NK-92 treated with Interleukin-12 subunit alpha and Interleukin-12 subunit beta, amount 100 ng/mL, for 24 hours (cell line): ENCODE data around the gene PIWIL4.

Experiments used
- DNase-seq: peaks from one replicate; lab custom pipeline; 2025; lab: John Stamatoyannopoulos, UW

Gene PIWIL4

DNA sequence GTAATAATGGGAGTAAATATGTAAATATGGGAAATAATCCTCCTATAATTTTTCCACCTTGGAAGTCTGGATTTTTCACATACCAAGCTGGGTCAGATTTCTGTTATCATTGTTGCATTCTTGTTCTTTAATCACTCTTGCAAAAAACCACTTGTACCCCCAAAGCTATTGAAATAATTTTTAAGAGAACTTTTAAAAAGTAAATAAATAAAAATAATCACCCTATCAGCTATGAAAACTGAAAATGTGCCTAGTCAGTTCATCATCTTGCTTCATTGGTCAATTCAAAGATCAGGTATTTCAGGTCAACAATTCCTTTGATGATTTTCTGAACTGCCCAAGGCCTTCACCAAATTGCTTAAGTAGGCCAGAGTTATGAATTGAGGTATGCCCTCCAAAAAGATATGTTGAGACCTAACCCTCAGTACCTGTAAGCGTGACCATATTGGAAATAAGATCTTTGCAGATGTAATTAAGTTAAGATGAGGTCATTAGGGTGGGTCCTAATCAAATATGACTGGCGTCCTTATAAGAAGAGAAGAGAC, 95.8 kb downstream of the PIWIL4 start:
- no peak for DNase-seq

DNA sequence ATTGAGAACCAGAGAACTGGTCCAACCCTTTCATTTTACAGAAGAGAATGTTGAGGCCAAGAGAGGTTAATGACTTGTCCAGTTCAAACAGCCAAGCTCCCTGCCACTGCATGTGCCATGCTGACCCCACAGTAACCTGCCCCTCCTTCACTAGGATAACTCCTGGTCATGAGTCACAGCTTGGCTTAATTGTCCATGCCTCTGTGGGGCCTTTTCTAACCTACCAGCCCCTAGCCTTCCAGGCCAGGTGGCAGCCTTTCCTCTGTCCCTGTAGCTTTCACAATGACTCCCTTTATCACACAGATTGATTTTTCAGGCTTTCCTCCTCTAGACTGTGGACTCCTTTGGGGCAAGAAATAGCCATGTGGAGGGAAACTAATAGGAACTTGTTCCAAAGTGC, 97.2 kb downstream of the PIWIL4 start:
- DNase-seq = no peak

DNA sequence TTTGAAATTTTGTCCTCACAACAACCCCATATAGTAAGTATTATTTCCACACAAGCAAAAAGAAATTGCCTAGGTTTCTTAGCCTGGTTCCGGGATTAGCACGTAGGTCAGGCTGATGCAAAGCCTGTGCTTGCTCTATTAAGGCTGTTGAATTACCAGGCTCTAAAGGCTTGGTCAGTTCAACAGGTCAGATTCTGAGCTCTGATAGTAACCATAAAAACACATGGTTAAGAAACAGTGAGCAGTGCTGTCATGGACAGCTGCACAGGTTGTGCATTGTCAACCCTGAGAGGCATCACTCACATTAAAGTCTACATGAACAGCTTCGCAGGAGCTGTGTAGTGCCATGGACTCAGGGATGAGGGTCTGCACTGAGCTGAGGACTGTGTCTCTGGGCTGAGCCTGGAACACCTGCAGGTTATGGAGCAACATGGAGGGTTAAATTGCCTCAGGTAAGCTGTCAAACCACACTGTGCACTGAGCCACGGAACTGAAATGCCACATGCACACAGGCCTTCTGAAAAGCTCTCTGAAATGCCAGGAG, 98.0 kb downstream of the PIWIL4 start:
- no peak for DNase-seq

DNA sequence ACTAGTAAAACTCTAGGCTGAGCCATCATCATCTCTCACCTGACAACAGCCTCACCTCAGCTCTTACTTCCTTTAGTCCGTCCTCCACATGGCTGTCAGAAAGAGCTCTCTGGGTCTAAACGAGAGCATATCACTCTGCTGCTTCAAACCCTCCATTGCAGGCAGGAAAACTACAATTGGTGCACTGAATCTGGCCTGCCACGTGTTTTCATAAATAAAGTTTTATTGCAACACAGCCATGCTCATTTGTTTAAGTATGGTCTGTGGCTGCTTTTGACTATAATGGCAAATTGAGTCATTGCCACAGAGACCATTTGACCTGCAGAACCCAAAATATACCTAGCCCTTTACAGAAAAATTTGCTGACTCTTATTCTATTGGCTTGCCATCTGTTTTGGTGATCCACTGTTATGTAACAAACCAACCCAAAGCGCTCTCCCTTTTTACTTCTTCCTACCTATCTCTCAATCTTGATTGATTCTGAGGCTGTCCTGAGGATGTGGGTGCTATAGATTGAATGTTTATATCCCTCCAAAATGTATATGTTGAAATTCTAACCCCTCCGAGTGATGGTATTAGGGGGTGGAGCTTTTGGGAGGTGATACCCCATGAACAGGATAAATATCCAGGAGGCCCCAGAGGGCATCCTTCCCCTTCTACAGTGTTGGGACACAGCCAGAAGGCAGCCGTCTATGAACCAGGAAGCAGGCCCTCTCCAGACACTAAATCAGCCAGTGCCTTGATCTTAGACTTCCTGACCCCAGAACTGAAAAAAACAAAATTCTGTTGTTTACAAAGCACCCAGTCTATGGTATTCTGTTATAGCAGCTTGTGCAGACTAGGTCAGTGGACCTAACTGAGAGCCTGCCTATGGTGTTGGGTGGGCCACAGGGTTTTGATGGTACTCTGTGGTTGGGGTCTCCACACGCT, 99.9 kb downstream of the PIWIL4 start:
- DNase-seq = no peak

DNA sequence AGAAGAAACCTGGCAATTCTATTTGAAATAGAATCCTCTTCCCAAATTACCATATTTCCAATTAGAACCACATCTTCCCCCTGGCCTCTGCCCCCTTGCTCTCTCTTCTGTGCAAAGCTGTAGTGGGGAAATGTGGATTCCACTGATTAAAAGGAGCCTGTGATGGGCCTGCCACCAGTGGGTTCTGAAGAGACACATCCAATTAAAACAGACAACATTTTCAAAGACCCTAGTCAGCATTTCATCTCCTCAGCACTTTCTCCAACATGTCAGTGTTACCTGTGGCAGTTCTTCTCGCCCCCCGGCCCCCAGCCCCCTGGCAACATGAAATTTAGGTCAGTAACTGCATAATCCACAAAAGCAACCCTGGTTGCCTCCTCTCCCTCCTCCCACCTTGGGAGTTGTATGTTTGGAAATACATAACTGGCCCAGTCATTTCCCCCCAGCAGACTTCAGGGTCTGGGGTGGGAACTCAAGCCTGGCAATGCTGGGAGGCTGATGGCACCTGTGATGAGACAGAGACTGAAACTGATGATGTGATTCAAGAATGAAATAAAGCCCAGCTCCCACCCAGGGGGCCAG, 101.1 kb downstream of the PIWIL4 start:
- DNase-seq = no peak

DNA sequence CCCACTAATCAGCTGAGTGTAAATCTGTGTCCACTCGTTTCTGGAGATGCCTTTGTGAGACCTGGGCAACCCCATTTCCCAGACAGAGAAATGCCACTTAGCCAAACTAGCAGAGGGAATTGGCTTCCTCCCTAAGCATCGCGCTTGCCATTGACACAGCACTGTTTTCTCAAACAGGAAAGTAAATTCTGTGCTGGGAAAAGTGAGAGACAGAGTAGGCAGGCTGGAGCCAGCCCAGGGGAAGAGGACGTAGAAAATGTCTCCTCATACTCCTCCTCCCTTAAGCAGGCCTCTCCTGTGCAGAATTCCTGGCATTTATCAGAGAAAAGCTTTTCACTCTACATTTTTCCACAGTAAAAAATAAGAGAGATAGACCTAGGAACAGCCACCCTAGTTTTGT, 101.9 kb downstream of the PIWIL4 start:
- no peak for DNase-seq
